ENCODE measurements around the gene DLG5. TPM values are rescaled to one million over a fixed set of nuclear protein-coding genes. Genes with fewer than 3 reads are reported as not detected.

DLG5 gene
- total RNA-seq, 1 donor from 2014 or later: 45.3 TPM

GRCh38 chr10:77936697-77937567 lies 10.4 kb upstream of the DLG5 start:
- DNase-seq (ENCODE audit: low read depth) (no peak), FAIRE-seq (no peak)
- Histone ChIP-seq H3K4me3 (ENCODE audit: low read depth, low read length) (no peak overlapping the region), H3K36me3 (ENCODE audit: control insufficient read depth, insufficient read depth, low read length) (no peaks in the 10 kb centered on the region), H3K27me3 (ENCODE audit: control insufficient read depth, insufficient read depth, low read length) (no peaks in the 10 kb centered on the region)
- TF ChIP-seq CTCF (IDR thresholded peaks at IDR 0.05; ENCODE audit: insufficient read depth, low read length, severe bottlenecking): no peak

- H3K27me3 ChIP-seq (ENCODE audit: control insufficient read depth, insufficient read depth, low read length): no peaks in the 10 kb centered on the region
- DNase-seq (ENCODE audit: low read depth) (peak; percentile 50), FAIRE-seq (no peak)
- H3K36me3 ChIP-seq (ENCODE audit: control insufficient read depth, insufficient read depth, low read length): no peaks in the 10 kb centered on the region
- TF ChIP-seq CTCF (IDR thresholded peaks at IDR 0.05; ENCODE audit: insufficient read depth, low read length, severe bottlenecking): no peak
- H3K4me3 ChIP-seq (ENCODE audit: low read depth, low read length): no peak overlapping the region
These were observed 5.6 kb upstream of the DLG5 start for GRCh38 chr10:77932016-77932715.

DNA sequence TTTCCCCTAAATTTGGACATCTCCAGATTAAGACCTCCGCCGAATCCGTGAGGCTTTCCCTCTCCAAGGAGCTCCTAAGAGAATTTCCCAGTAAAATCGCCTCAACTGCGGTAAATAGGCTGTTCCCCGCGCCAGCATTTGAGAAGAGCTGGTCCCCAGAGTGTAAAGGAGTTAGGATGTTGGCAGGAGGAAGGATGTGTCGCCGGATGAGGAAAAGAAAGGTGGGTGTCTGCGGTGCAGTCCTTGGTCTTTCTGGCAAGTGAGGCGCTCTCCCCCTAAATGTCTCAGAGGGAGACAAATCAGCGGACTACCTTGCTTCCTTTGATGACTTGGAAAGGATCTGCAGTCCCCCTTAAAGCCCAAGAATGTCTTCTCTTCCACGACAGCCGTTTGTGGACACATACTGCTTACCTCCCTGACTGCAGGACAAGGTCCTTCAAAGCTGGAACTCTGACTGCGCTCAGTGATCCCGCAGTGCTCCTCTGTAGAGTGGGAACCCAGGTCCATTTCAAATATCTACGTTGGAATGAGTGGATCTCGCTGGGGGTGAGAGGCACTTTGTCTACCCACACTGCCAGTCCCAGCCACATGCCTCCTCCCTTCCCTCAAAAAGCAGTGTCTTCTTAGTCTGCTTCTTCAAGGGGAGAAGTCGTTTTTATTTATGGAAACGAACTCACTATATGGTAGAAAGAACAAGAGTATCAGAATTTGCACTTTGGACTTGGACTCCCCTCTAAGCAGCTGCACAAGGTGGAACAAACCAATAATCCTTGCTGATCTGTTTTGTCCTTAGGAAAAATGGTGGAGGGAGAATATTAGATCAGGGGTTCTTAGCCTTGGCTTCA lies 1.1 kb upstream of the DLG5 start:
- Histone ChIP-seq H3K4me3 (ENCODE audit: low read depth, low read length) (no peak overlapping the region), H3K36me3 (ENCODE audit: control insufficient read depth, insufficient read depth, low read length) (peaks cover 2% of the 10 kb centered on the region), H3K27me3 (ENCODE audit: control insufficient read depth, insufficient read depth, low read length) (no peaks in the 10 kb centered on the region)
- DNase-seq (ENCODE audit: low read depth) (no peak), FAIRE-seq (no peak)
- TF ChIP-seq CTCF (IDR thresholded peaks at IDR 0.05; ENCODE audit: insufficient read depth, low read length, severe bottlenecking): no peak

DNA sequence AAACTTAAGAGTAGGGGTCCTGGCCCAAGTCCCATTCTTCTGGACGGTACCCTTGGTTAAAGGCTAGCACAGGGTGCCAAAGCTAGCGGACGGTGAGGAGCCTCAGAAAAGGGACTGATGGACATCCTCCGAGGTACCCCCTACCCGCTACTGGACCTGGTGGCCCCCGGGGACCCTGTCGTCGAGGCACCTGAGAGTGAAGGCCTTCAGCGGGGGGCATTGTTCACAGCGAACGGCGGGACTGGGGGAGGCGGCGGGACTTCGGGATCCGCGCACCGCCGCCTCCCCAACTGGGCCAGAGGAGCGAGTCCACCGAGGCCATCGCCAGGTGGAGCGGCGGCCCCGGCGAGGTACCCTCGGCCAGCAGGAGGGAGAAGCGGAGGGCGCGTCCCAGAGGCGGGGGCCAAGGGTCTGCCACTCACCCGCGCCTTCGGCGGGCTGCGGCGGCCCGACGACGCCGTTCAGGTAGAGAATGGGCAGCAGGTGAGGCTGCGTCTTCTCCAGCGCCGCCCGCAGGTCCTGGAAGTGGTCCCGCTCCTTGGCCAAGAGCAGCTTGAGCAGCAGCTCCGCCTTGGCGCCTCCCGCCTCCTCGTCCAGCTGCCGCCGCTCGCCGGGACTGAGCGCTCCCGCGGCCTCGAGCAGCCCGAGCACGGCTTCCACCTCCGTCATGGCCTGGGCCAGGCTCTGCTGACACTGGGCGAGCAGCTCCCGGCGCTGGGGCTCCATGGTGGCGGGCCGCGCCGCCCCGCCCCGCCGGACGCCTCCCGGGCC lies 575 bp downstream of the DLG5 start:
- Histone ChIP-seq H3K4me3 (ENCODE audit: low read depth, low read length) (peak overlapping the region; percentile 72), H3K36me3 (ENCODE audit: control insufficient read depth, insufficient read depth, low read length) (peaks cover 2% of the 10 kb centered on the region), H3K27me3 (ENCODE audit: control insufficient read depth, insufficient read depth, low read length) (no peaks in the 10 kb centered on the region)
- DNase-seq (ENCODE audit: low read depth) (peak; percentile 46), FAIRE-seq (no peak)
- TF ChIP-seq CTCF (IDR thresholded peaks at IDR 0.05; ENCODE audit: insufficient read depth, low read length, severe bottlenecking): peak; percentile 35

DNA sequence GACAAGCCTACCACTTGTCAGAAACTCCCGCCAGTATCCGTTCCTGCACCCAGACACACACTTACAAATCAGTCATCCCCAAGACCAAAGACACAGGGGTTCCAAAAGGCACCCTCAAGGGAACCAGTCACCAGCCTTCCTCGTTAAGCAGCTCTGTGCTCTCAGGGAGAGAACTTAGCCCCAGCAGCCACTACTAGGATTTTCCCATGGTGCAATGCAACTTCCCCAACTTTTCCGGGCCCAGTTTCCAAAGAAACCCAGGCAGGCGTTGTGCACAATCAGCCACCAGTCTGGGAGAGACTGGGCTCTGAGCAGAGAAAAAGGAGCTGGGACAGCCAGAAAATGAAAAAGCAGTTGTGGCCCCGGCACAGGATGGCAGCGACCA lies 1.2 kb downstream of the DLG5 start:
- TF ChIP-seq CTCF (IDR thresholded peaks at IDR 0.05; ENCODE audit: insufficient read depth, low read length, severe bottlenecking): no peak
- Histone ChIP-seq H3K27me3 (ENCODE audit: control insufficient read depth, insufficient read depth, low read length) (no peaks in the 10 kb centered on the region), H3K4me3 (ENCODE audit: low read depth, low read length) (peak overlapping the region; percentile 72), H3K36me3 (ENCODE audit: control insufficient read depth, insufficient read depth, low read length) (peaks cover 2% of the 10 kb centered on the region)
- no peak for FAIRE-seq
- DNase-seq (ENCODE audit: low read depth): peak; percentile 43
